K562 (cell line): ENCODE data around the gene CDH12.
"Not testable (repeated sequence)": the region's sequence is repeated elsewhere in the genome, so short reads cannot be mapped to it uniquely, and the experiment has no call there.

ENCODE experiments used
- CEBPB ChIP-seq: fragments of 450-650 bp; IDR thresholded peaks from 2 replicates; pipeline ENCODE4 v1.6.1; 2016; ENCODE audit warnings: missing genetic modification characterization, missing compliant biosample characterization
- CSDE1 ChIP-seq, 2 experiments: fragments of 450-650 bp; IDR thresholded peaks; 2 replicates each; pipeline ENCODE4 v1.6.1; 2016; ENCODE audit warnings: mild to moderate bottlenecking in 1 of 2
- CTBP1 ChIP-seq: fragments of 450-650 bp; IDR thresholded peaks from 2 replicates; pipeline ENCODE4 v1.6.1; 2016; ENCODE audit warnings: borderline replicate concordance
- CTCF ChIP-seq, 3 experiments: IDR thresholded peaks in 2 of 3; conservative IDR thresholded peaks in 1 of 3; 2 replicates each; pipeline ENCODE4 v1.5.1; 2011 to 2012; ENCODE audit warnings: low read length in 3 of 3, mild to moderate bottlenecking in 3 of 3, control low read depth in 2 of 3, improper control_type of control experiment in 1 of 3, inconsistent platforms in 1 of 3, low read depth in 1 of 3, mixed read lengths in 1 of 3, moderate library complexity in 1 of 3; ENCODE audit not compliant: insufficient read depth in 2 of 3
- FOS ChIP-seq: IDR thresholded peaks from 3 replicates; pipeline ENCODE4 v1.6.1; 2011; ENCODE audit not compliant: insufficient read length; ENCODE audit errors: extremely low read depth
- TSHZ1 ChIP-seq: fragments of 250-450 bp; sonication (Bioruptor Pico); IDR thresholded peaks from 2 replicates; pipeline ENCODE4 v1.4.0; 2020; ENCODE audit warnings: mild to moderate bottlenecking, moderate library complexity

- not testable (repeated sequence) for TF ChIP-seq CTCF (IDR thresholded peaks at IDR 0.05 in 2 of 3, conservative IDR thresholded peaks at IDR 0.05 in 1 of 3; ENCODE audit: insufficient read depth in 2 of 3, low read depth in 1 of 3, low read length in 3 of 3); FOS; CSDE1 (IDR thresholded peaks at IDR 0.05); TSHZ1 (CRISPR knock-in tag); CEBPB (tag); CTBP1
These were observed 683.9 kb downstream of the CDH12 start for GRCh38 chr5:22169226-22169625.
